HG03097 (cell line): Measurements from ENCODE around the gene MAN1A2.
"Not testable (repeated sequence)": the region's sequence is repeated elsewhere in the genome, so short reads cannot be mapped to it uniquely, and the experiment has no call there.

Experiments used
- ATAC-seq: cut with Tn5 transposase; IDR thresholded peaks from one replicate; pipeline ENCODE4 v1.9.1; 2021; ENCODE audit not compliant: unreplicated experiment, low FRiP score

MAN1A2 gene

GRCh38 chr1:117396074-117396473, 28.8 kb downstream of the MAN1A2 start:
- no peak for ATAC-seq

DNA sequence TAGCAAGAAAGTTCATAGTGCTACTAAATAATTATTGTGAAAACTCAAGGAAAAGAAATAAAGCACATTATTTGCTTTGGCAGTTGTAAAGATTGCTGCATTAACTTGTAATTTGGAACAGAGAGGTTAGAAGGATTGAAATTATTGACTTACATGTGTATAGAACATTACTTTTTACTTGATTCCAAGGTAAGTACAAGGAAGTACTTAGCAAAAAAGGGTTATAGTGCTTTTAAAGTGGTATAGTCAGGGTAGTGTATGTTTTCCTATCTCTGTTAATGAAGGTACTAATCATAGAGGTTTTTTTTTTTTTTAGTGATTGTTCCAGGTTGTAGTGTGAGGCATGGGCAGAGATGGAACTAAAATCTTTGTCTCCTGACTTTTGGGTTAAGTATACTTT, 29.4 kb downstream of the MAN1A2 start:
- ATAC-seq, result no peak

DNA sequence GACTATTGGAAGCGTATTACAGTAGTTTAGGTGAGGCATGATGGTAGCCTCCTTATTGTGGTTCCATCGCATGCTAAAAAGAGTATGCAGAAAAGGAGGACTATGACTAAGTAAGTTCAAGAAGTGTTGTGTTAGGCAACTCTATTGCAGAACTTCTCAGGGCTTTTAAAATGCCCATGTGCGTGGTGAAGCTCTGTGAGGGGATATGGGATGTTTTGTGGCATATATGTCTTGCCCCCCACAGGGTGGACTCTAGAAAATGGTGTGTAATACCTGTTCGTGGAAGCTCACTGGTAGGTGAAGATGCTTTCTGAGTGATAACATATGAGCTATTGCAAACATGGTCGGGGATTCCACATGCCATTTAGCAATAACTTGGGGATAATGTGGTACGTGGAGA, 31.7 kb downstream of the MAN1A2 start:
- ATAC-seq, result no peak

DNA sequence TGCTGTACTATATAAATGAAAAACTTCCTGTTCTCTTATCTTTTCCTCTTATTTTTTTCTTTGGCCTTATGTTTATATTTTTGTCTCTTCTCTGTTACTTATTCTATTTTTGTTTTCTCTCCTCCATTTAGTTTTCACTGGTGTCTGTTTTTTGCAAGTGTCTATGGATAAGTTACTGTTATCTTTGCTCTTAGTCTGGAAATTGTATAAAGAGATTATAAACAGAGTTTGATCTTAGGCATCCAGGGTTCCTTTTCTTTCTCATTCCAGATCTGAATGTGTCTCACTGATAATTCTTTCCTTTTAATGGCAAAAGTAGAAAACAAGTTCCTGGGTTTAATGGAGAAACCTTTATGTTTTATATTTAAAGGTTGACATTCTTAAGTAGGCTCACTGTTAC, 34.5 kb downstream of the MAN1A2 start:
- ATAC-seq, result no peak

- no peak for ATAC-seq
Measured at GRCh38 chr1:117403597-117403996, 36.3 kb downstream of the MAN1A2 start.

DNA sequence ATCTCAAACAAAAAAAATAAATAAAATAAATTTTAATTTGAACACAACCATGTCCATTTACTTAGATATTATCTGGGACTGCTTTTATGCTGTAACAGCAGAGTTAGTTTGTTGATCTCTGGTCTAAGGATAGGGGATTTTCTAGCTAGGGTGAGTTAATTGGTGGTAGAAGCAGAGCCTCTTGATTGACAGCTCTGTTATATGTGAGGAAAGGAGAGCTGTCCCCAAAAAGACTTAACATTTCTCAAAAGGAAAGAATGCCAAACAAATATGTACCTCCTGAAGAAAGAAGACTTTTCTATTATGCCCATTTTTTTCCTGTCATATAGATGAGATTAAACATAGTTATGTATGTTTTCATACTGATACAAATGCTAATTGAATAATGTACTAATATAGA, 37.8 kb downstream of the MAN1A2 start:
- ATAC-seq, result no peak

DNA sequence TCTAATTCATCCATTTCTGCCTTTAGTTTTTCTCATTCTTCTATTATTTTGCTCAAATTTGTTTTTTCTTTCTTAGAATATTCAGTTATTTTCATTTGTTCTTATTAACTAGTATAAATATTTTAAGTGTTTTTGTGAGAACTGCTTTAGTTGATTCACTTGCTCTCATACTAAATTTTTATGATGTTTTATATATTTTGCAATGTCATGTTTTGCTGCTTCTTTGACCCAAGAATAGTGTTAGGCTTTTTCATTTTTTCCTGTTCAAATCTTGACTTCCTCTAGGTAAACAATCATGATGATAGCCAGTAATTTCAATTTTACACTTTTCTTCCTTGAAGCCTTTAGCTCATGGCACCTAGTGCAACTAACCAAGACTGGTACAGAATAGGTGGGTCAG, 45.2 kb downstream of the MAN1A2 start:
- no peak for ATAC-seq

DNA sequence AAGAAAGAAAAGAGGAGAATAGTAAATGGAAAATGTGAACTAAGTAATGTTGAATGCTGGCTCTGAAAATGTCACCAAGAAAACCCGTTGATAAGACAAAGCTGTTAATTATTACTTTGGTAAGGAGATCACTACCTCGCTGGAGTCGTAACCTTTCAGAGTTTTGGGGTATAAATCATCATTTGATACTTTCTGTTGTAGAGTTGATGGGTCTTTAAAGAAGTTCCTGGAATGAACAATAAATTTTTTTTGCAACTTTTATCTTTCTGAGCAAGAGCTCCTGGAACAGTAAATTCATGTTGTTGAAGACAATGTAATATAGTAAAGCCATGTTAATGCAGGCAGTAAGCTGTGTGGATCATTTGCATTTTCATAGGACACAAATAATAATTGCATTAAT, 46.2 kb downstream of the MAN1A2 start:
- no peak for ATAC-seq

DNA sequence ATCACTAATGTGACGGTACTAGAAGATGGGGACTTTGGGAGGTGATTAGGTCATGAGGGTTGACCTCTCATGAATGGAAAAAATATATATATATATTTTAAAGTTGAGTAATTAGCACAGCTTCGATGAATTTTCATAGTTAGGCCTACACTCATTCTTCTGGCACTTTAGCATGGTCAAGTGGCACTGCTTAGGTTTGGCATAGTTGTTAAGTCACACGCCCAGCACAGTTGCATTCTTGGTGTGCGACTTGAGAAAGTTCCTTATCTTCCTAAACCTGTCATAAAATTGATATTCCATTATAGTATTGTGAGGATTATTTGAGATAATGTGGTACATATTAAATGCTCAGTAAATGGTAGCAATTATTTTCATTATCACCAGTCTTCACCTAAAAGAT, 47.7 kb downstream of the MAN1A2 start:
- no peak for ATAC-seq

DNA sequence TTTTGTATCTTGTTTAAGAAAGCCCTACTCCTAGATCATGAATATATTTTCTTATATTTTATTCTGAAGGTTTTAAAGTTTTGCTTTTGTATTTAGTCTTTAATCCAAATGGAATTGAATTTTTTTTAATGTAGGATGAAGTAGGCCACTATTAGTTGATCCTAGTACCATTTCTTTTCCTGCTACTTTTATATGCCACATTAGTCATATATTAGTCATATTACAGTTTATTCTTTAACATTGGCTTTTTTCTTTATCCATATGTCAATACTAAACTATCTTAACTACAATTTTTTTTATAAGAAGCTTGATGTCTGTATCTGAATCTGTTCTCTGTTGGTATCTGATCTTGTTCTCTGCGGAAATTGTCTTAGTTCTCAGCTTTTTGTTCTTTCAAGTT, 48.8 kb downstream of the MAN1A2 start:
- ATAC-seq, result no peak

- ATAC-seq, result no peak
Measured at GRCh38 chr1:117416546-117417125, 49.4 kb downstream of the MAN1A2 start.

GRCh38 chr1:117425050-117425734, 57.9 kb downstream of the MAN1A2 start:
- no peak for ATAC-seq

DNA sequence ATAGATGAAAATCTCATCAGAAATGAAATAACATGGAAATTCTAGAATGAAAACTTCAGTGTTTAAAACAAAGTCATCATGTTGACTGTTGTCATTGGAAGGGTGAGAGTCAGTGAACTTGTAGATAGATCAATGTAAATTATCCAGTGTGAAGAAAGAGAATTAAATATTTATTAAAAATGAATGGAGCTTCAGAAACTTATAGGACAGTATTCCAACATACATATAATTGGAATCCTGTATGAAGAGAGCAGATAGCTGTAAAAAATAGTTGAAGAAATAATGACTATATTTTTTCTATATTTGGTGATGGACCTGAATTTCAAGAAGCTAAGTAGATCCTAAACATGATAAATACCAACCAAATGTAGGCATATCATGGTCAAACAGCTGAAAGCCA, 60.0 kb downstream of the MAN1A2 start:
- ATAC-seq, result no peak

DNA sequence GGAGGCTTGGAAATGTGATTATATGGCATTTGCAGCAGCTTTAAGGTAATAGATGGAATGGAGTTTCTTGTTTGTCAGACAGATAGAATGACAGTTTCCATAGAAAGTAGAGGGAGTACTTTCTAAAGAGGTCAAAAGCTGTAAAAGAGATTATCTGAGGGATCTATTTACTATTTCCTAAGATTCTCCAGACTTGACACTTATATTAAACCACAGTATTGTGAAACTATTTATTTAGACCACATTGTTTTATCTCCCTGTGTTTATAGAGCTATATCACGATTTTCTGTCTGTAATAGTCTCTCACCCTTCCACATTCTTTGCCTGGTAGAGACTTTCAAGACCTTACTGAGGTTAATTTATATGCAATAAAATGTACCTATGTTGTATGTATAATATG, 66.7 kb downstream of the MAN1A2 start:
- no peak for ATAC-seq

GRCh38 chr1:117436513-117436912, 69.3 kb downstream of the MAN1A2 start:
- ATAC-seq, result no peak

DNA sequence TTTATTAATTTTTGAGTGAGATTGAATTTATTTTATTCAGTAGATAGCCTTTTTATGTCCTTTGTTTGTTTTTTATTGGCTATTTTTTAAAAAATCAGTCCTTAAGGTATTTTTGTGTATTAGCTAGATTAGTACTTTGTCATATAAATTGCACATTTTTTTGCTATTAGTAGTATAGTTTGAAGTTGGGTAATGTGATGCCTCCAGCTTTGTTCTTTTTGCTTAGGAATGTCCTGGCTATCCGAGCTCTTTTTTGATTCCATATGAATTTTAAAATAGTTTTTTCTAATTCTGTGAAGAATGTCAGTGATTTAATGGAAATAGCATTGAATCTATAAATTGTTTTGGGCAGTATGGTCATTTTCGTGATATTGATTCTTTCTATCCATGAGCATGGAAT, 80.4 kb downstream of the MAN1A2 start:
- no peak for ATAC-seq

DNA sequence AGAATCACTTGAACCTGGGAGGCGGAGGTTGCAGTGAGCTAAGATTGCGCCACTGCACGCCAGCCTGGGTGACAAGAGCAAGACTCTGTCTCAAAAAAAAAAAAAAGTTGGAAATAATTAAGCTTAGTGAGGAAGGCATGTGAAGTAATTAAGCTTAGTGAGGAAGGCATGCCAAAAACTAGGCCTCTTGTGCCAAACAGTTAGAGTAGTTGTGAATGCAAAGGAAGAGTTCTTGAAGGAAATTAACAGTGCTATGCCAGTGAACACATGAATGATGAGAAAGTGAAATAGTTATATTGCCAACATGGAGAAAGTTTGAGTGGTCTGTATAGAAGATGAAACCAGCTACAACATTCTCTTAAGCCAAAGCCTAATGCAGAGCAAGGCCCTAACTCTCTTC, 85.0 kb downstream of the MAN1A2 start:
- no peak for ATAC-seq

- no peak for ATAC-seq
Measured at GRCh38 chr1:117453958-117454357, 86.7 kb downstream of the MAN1A2 start.

DNA sequence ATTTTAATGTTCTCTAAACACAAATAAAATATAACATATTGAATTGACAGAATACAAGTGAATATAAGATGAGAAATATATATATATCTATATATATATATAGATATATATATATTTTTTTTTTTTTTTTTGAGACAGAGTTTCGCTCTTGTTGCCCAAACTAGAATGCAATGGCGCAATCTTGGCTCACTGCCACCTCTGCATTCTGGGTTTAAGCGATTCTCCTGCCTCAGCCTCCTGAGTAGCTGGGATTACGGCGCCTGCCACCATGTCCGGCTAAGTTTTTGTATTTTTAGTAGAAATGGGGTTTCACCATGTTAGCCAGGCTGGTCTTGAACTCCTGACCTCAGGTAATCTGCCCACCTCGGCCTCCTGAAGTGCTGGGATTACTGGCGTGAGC, 91.2 kb downstream of the MAN1A2 start:
- not testable (repeated sequence) for ATAC-seq

DNA sequence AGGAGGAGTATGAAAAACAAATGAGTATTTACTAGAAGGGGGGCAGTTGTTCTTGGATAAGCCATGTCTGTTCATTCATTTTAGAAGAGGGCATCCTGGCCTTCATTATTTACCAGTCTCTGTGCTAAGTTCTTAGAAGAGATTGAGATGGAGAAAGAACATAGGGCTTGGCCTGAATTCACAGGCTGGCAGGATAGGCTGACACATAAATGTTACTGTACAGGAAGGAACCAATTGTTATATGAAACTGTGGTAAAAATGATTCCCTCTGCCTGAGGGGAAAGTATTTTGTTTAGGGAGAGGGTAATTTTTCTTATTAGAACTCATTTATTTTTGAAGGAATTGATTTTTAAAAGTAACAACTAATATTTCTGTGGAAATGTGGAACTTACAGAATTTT, 99.5 kb downstream of the MAN1A2 start:
- no peak for ATAC-seq

DNA sequence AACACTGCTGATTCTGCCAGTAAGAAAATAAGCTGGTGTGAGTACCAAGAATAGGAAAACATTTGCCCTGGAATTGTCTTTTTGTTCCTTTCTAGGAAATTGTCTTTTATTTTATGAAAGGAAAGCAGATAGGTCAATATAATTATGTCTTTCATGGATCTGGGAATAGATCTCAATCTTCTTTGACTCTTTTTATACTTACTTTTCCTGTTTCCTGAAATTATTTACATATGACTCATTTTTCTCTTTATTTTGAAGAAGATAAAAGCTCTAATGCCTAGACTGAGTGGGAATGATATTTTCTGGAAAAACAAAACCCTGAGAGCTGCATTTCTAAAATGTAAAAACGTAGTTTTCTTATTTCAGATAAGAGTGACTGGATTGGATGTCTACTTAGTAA, 100.1 kb downstream of the MAN1A2 start:
- no peak for ATAC-seq

DNA sequence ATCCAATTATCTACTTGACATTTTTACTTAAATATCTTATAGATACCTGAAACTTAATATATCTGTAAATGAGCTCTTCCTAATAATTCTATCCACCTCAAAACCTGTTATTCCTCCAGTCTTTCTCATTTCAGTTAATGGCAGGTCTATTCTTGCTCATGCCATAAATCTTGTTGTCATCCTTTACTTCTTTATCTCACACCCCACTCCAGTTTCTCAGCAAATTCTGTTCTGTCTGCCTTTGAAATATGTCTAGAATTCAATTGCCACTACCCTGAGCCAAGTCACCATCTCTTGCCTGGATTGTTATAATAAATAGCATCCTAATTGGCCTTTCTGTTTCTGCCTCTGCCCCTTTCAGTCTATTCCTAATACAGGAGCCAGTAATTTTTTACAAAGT, 105.8 kb downstream of the MAN1A2 start:
- ATAC-seq, result no peak

GRCh38 chr1:117475495-117475894, 108.2 kb downstream of the MAN1A2 start:
- ATAC-seq, result not testable (repeated sequence)
